ENCODE results near the gene CACNA1B. TPM values are rescaled to one million over a fixed set of nuclear protein-coding genes. Genes with fewer than 3 reads are reported as not detected.

CACNA1B gene
- total and polyA plus RNA-seq, 4 donors, result 0.01 to 0.20 (median 0.09) TPM; not detected in 1

GRCh38 chr9:138119202-138120027, 241.8 kb downstream of the CACNA1B start:
- no peak for TF ChIP-seq CTCF (IDR thresholded peaks at IDR 0.05; ENCODE audit: control extremely low read depth, extremely low read depth)
- peaks cover 0 to 5% (median 0%) of the 10 kb centered on the region in 4 donors for H3K9me3 ChIP-seq (ENCODE audit: control insufficient read depth in 4 of 4, insufficient read depth in 3 of 4, low read length in 3 of 4)
- no peaks in the 10 kb centered on the region for H3K27me3 ChIP-seq (ENCODE audit: control insufficient read depth in 3 of 3, insufficient read depth in 3 of 3, low read length in 2 of 3)
- no peak overlapping the region for H3K9ac ChIP-seq (ENCODE audit: insufficient read depth in 1 of 2, low read length in 2 of 2)
- no peak overlapping the region for H3K4me3 ChIP-seq
- H3K4me1 ChIP-seq (ENCODE audit: control insufficient read depth in 5 of 5, insufficient read depth in 5 of 5, low read length in 5 of 5), result no peaks in the 10 kb centered on the region
- ATAC-seq (ENCODE audit: insufficient read depth, low FRiP score) (no peak), DNase-seq (no peak)
- H3K27ac ChIP-seq (ENCODE audit: low read depth in 1 of 2, low read length in 1 of 2), result no peak overlapping the region
- 84 to 93% methylated on average over 19 to 25 of the region's 25 CpGs for whole genome bisulfite sequencing, 2 donors
- H3K36me3 ChIP-seq (ENCODE audit: control insufficient read depth in 4 of 4, insufficient read depth in 4 of 4, low read length in 4 of 4), result no peaks in the 10 kb centered on the region

GRCh38 chr9:138120072-138120471, 242.5 kb downstream of the CACNA1B start:
- Histone ChIP-seq H3K4me3 (no peak overlapping the region), H3K9me3 (ENCODE audit: control insufficient read depth in 4 of 4, insufficient read depth in 3 of 4, low read length in 3 of 4) (peaks cover 0 to 5% (median 0%) of the 10 kb centered on the region in 4 donors), H3K27ac (ENCODE audit: low read depth in 1 of 2, low read length in 1 of 2) (no peak overlapping the region), H3K27me3 (ENCODE audit: control insufficient read depth in 3 of 3, insufficient read depth in 3 of 3, low read length in 2 of 3) (no peaks in the 10 kb centered on the region), H3K9ac (ENCODE audit: insufficient read depth in 1 of 2, low read length in 2 of 2) (no peak overlapping the region), H3K36me3 (ENCODE audit: control insufficient read depth in 4 of 4, insufficient read depth in 4 of 4, low read length in 4 of 4) (no peaks in the 10 kb centered on the region), H3K4me1 (ENCODE audit: control insufficient read depth in 5 of 5, insufficient read depth in 5 of 5, low read length in 5 of 5) (no peaks in the 10 kb centered on the region)
- no peak for ATAC-seq (ENCODE audit: insufficient read depth, low FRiP score)
- WGBS, 2 donors, result 93 to 95% methylated on average over 22 to 23 of the region's 23 CpGs
- no peak for TF ChIP-seq CTCF (IDR thresholded peaks at IDR 0.05; ENCODE audit: control extremely low read depth, extremely low read depth)
- DNase-seq, result no peak

- Histone ChIP-seq H3K4me3 (no peak overlapping the region), H3K27ac (ENCODE audit: low read depth in 1 of 2, low read length in 1 of 2) (no peak overlapping the region), H3K9ac (ENCODE audit: insufficient read depth in 1 of 2, low read length in 2 of 2) (no peak overlapping the region), H3K4me1 (ENCODE audit: control insufficient read depth in 5 of 5, insufficient read depth in 5 of 5, low read length in 5 of 5) (no peaks in the 10 kb centered on the region), H3K9me3 (ENCODE audit: control insufficient read depth in 4 of 4, insufficient read depth in 3 of 4, low read length in 3 of 4) (peaks cover 0 to 5% (median 0%) of the 10 kb centered on the region in 4 donors), H3K36me3 (ENCODE audit: control insufficient read depth in 4 of 4, insufficient read depth in 4 of 4, low read length in 4 of 4) (no peaks in the 10 kb centered on the region), H3K27me3 (ENCODE audit: control insufficient read depth in 3 of 3, insufficient read depth in 3 of 3, low read length in 2 of 3) (no peaks in the 10 kb centered on the region)
- no peak for DNase-seq
- no peak for TF ChIP-seq CTCF (IDR thresholded peaks at IDR 0.05; ENCODE audit: control extremely low read depth, extremely low read depth)
- no peak for ATAC-seq (ENCODE audit: insufficient read depth, low FRiP score)
- WGBS, 2 donors, result 91 to 95% methylated on average over 34 to 36 of the region's 36 CpGs
These were observed 243.2 kb downstream of the CACNA1B start for GRCh38 chr9:138120511-138121437.

Measured in lung (tissue), 12 donors.